ENCODE results near the gene MOCS1. TPM values are rescaled to one million over a fixed set of nuclear protein-coding genes. Genes with fewer than 3 reads are reported as not detected.

MOCS1 gene
- total RNA-seq, 2 experiments from 2014 or later: 6.2 to 6.4 TPM

DNA sequence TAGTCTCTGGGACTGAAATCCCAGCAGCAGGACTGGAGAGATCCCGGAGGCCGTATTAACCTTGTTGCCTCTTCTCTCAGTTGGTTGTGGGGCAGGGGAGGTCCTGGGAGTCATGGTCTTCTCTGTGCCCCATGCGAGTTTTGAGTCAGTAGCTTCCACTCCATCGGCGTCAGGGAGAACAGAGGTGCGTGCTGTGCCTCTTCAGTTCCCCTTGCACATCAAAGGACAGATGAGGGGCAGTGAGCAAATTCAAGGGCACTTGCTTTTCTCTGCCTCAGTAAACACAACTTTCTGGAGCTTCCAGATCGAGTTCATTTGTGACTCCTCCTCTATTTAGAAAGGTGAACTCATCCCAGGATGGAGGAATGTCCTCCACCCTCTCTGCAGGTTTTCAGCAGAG is 48.6 kb downstream of the MOCS1 start:
- Mint-ChIP-seq H3K4me1 (no peaks in the 10 kb centered on the region), H3K27ac (no peak overlapping the region), H3K36me3 (ENCODE audit: low read depth) (no peaks in the 10 kb centered on the region), H3K9me3 (ENCODE audit: low read depth) (no peaks in the 10 kb centered on the region), H3K4me3 (no peak overlapping the region), H3K27me3 (peaks cover 2% of the 10 kb centered on the region)
- intact Hi-C loops (cut with DNase I, micrococcal nuclease): no loop called here
- ChIA-PET CTCF (no interaction called here), POLR2A (no interaction called here)
- ATAC-seq (no peak), DNase-seq (no peak)

DNA sequence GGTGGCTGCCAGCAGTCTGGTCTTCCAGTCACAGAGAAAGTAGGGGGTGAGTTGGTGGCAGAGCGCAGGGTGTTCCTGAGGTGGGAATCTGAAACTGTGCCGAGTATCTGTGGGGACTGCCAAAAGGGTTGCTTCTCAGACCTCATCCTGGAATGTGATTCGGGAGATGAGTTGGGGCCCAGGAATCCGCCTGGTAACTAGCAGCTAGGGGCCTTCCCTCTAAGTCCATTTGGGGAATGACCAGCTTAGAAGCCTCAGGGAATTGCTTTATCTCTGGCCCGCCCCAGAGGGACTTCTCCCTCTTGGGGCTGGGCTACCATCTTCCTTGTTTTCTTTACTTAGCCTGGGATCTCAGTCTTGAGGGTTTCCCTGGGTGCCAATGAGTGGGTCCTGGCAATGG is 49.6 kb downstream of the MOCS1 start:
- ChIA-PET POLR2A (no interaction called here), CTCF (interaction anchor here (0.7 kb wide), 1 partner anchor 10 kb away, joined by 3 read pairs; no protein-coding TSS in a partner anchor)
- intact Hi-C loops (cut with DNase I, micrococcal nuclease): no loop called here
- Mint-ChIP-seq H3K9me3 (ENCODE audit: low read depth) (no peaks in the 10 kb centered on the region), H3K27me3 (peaks cover 2% of the 10 kb centered on the region), H3K36me3 (ENCODE audit: low read depth) (no peaks in the 10 kb centered on the region), H3K4me1 (no peaks in the 10 kb centered on the region), H3K27ac (no peak overlapping the region), H3K4me3 (no peak overlapping the region)
- ATAC-seq (no peak), DNase-seq (no peak)

DNA sequence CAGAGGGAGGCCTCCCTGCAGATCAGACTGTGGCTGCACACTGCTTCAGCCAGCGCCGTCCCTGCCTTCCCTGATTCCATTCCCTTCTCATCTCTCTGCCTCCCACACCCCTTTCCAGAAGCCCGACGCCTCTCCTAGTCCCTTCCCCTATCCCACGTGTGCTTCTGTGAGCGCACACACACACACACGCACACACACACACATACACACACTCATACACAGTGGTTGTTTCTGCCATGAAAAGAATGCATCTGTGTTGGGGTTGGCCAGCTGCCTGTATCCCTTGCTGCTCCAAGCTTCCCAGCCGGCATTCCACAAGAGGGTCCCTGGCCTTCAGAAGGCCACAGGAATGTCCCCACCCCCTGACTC is 51.7 kb downstream of the MOCS1 start:
- no peak for DNase-seq
- Mint-ChIP-seq H3K4me1 (no peaks in the 10 kb centered on the region), H3K27me3 (peaks cover 2% of the 10 kb centered on the region), H3K4me3 (no peak overlapping the region), H3K36me3 (ENCODE audit: low read depth) (no peaks in the 10 kb centered on the region), H3K9me3 (ENCODE audit: low read depth) (no peaks in the 10 kb centered on the region), H3K27ac (no peak overlapping the region)
- ChIA-PET POLR2A (no interaction called here), CTCF (no interaction called here)
- ATAC-seq: no peak
- intact Hi-C loops (cut with DNase I, micrococcal nuclease): no loop called here

DNA sequence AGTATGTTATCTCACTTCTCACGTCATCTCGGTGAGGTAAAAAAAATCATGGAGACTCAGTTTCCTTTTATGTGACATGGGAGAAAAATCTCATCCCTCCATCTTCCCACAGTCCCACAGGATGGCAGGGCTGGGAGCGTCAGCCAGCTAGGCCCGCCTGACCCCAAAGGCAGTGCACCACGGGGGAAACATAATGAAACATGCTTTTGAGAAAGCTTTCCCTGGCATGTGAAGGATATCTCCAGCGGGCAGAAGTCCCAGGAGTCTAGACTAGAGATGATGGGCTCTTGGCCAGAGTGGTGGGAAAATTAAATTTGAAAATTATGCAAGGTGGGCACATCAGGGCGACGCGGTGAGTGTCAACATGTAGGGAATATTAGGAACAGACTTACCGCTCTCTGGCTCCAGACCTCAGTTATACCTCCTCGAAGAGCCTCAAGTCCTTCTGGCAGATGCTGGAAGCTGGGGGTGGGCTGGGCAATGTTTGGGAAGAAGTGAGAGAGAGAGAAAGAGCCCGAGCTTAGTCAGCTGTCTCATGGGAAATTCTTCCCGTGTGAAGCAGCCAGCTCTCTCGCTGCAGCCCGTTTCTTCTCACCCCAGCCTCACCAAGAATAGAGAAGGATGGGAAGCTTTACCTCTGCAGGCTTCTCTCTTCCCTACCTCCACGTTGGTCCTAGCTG is 52.3 kb downstream of the MOCS1 start:
- ChIA-PET CTCF (no interaction called here), POLR2A (no interaction called here)
- ATAC-seq (no peak), DNase-seq (no peak)
- intact Hi-C loops (cut with DNase I, micrococcal nuclease): no loop called here
- Mint-ChIP-seq H3K4me1 (no peaks in the 10 kb centered on the region), H3K27me3 (peaks cover 2% of the 10 kb centered on the region), H3K4me3 (no peak overlapping the region), H3K27ac (no peak overlapping the region), H3K36me3 (ENCODE audit: low read depth) (no peaks in the 10 kb centered on the region), H3K9me3 (ENCODE audit: low read depth) (no peaks in the 10 kb centered on the region)

DNA sequence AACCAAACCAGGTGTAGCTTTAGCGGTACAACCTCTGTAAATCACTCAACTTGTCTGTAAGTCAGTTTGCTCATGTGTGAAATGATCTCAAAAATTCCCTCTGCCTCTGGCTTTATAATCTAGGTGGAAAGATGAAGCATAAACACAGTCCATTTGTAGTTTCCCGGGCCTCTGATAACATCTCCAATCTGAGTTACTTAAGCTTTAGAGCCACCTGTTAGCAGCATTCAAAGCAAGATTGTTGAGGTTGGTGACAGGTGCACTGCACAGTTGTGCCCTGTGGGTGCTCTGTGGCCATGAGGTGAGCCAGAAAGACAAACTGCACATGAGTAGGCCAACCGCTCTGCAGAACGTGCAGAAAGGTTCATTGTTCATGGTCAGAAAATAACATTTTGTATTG is 53.7 kb downstream of the MOCS1 start:
- ChIA-PET CTCF (interaction anchor here (0.6 to 1.5 kb wide), 3 partner anchors 9 to 15 kb away, joined by 4 to 6 read pairs (median 5); no protein-coding TSS in a partner anchor), POLR2A (no interaction called here)

DNA sequence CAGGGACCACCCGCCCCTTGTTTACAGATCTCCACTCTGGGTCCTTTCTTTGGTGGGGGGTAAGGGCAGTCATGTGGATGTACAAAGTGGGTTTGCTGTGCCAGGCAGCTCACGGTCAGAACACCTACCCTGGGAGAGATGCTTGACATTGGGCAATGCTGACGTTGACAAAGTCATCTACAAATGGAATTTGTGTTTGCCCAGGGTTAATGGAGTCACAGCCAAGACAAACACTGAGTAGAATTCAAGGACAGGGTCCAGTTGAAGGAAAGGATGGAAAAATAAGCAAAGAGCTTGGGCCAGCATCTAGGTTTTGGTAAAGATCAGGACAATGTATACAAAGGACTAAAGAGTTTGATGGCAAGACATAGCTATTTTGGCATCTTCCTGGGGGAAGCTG is 54.7 kb downstream of the MOCS1 start:
- H3K4me1 Mint-ChIP-seq: no peaks in the 10 kb centered on the region
- CTCF ChIA-PET: interaction anchor here (1.5 kb wide), 2 partner anchors 14 to 16 kb away, joined by 5 to 6 read pairs; no protein-coding TSS in a partner anchor
- intact Hi-C loops (cut with DNase I, micrococcal nuclease): no loop called here
- ATAC-seq (no peak), DNase-seq (no peak)
- H3K9me3 Mint-ChIP-seq (ENCODE audit: low read depth): no peaks in the 10 kb centered on the region
- peaks cover 2% of the 10 kb centered on the region for H3K27me3 Mint-ChIP-seq
- POLR2A ChIA-PET: no interaction called here
- H3K4me3 Mint-ChIP-seq: no peak overlapping the region
- H3K27ac Mint-ChIP-seq: no peak overlapping the region
- H3K36me3 Mint-ChIP-seq (ENCODE audit: low read depth): no peaks in the 10 kb centered on the region

More for the DNA sequence above, 53.7 kb downstream of the MOCS1 start:
- Mint-ChIP-seq H3K9me3 (ENCODE audit: low read depth) (no peaks in the 10 kb centered on the region), H3K4me3 (no peak overlapping the region), H3K27me3 (peaks cover 2% of the 10 kb centered on the region), H3K36me3 (ENCODE audit: low read depth) (no peaks in the 10 kb centered on the region), H3K27ac (no peak overlapping the region), H3K4me1 (no peaks in the 10 kb centered on the region)
- intact Hi-C loops (cut with DNase I, micrococcal nuclease): no loop called here
- DNase-seq (no peak), ATAC-seq (no peak)

DNA sequence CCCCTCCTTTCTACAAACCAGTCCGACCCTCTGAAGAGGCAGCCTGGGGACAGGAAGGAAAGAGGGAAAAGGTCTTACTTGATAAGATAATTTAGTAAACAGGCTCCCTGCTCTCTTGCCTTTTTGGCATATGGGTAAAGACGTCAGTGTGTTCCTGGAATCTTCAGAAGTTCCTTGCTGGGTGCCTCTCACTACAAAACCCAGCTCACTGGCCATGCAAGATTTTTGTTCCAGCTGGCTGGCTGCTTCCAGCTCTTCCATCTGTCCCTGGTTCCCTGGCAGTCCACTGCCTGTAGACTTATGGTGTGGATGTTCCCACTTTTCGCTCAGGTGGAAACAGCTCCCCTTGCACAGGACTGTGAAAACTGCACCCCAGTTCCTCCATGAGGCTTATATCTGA is 57.4 kb downstream of the MOCS1 start:
- no peak overlapping the region for H3K4me3 Mint-ChIP-seq
- POLR2A ChIA-PET: no interaction called here
- H3K27ac Mint-ChIP-seq: no peak overlapping the region
- no peak for ATAC-seq
- H3K4me1 Mint-ChIP-seq: no peaks in the 10 kb centered on the region
- H3K27me3 Mint-ChIP-seq: no peaks in the 10 kb centered on the region
- H3K9me3 Mint-ChIP-seq (ENCODE audit: low read depth): no peaks in the 10 kb centered on the region
- H3K36me3 Mint-ChIP-seq (ENCODE audit: low read depth): no peaks in the 10 kb centered on the region
- no peak for DNase-seq
- CTCF ChIA-PET: no interaction called here
- intact Hi-C loops (cut with DNase I, micrococcal nuclease): no loop called here

DNA sequence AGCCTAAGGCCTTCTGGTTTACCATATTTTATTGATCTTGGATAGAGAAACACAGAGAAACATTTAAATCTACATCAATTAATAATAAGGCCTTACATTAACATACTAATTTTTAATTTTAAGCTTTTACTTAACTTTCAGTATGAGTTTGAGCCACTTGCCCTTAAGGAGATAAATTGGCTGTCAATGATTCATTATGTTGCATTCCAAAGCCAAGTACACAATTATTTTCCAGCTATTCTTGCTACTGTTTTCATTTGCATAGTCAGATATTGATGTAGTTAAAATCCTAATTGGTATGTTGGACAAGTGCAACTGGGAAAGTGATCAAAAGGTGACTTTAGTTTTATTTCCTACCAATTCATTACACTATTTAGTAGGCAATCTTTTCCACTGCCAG is 58.2 kb downstream of the MOCS1 start:
- H3K4me1 Mint-ChIP-seq: no peaks in the 10 kb centered on the region
- POLR2A ChIA-PET: interaction anchor here (0.6 kb wide), 1 partner anchor 545 kb away, joined by 3 read pairs; no protein-coding TSS in a partner anchor
- DNase-seq (no peak), ATAC-seq (no peak)
- H3K27me3 Mint-ChIP-seq: no peaks in the 10 kb centered on the region
- no peaks in the 10 kb centered on the region for H3K36me3 Mint-ChIP-seq (ENCODE audit: low read depth)
- intact Hi-C loops (cut with DNase I, micrococcal nuclease): no loop called here
- H3K9me3 Mint-ChIP-seq (ENCODE audit: low read depth): no peaks in the 10 kb centered on the region
- no peak overlapping the region for H3K27ac Mint-ChIP-seq
- no peak overlapping the region for H3K4me3 Mint-ChIP-seq
- CTCF ChIA-PET: interaction anchor here (0.7 kb wide), 1 partner anchor 10 kb away, joined by 3 read pairs; no protein-coding TSS in a partner anchor

DNA sequence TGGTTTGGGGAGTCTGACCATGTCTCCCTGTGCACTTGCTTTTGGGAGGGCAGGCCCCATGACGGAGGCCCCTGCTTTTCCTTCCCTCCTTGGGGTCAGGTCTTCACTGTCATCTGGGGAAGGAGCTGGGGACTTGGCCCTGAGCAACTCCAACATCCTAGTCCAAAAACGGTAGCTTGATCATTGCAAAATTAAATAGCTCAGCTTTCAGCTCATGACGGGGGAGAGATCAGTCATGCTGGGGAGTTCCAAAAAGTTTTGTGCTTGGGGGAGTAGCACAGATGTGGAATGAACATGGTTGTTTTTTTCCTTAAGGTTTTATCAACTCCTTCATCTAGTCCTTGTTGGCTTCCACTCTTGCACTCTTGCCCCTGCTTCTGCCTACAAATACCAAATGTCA is 60.8 kb downstream of the MOCS1 start:
- no peaks in the 10 kb centered on the region for H3K36me3 Mint-ChIP-seq (ENCODE audit: low read depth)
- H3K27ac Mint-ChIP-seq: no peak overlapping the region
- no peaks in the 10 kb centered on the region for H3K9me3 Mint-ChIP-seq (ENCODE audit: low read depth)
- intact Hi-C loops (cut with DNase I, micrococcal nuclease): no loop called here
- ChIA-PET POLR2A (no interaction called here), CTCF (interaction anchor here (0.7 kb wide), 1 partner anchor 147 kb away, joined by 3 read pairs; no protein-coding TSS in a partner anchor)
- ATAC-seq (no peak), DNase-seq (no peak)
- no peak overlapping the region for H3K4me3 Mint-ChIP-seq
- no peaks in the 10 kb centered on the region for H3K27me3 Mint-ChIP-seq
- no peaks in the 10 kb centered on the region for H3K4me1 Mint-ChIP-seq

DNA sequence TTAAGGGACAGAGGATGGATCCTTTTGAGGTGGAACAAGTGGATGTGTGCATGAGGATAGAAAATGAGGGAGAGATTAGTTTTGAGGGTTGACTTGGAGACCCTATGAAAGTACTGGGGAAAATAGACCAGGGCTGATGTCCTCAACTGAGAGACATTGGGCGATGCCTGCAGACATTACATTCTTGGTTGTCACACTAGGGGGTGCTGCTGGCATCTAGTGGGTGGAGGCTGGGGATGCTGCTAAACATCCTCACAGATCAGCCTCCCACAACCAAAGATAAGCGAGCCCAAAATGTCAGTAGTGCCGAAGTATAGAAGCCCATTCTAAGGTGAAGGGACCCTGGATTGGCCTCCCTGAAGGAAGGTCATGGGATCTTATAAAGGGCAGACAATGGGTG is 63.3 kb downstream of the MOCS1 start:
- no peaks in the 10 kb centered on the region for H3K27me3 Mint-ChIP-seq
- H3K9me3 Mint-ChIP-seq (ENCODE audit: low read depth): no peaks in the 10 kb centered on the region
- no peak overlapping the region for H3K27ac Mint-ChIP-seq
- H3K4me3 Mint-ChIP-seq: no peak overlapping the region
- ChIA-PET CTCF (interaction anchor here (0.7 kb wide), 1 partner anchor 80 kb away, joined by 3 read pairs; no protein-coding TSS in a partner anchor), POLR2A (no interaction called here)
- no peak for ATAC-seq
- DNase-seq: peak; percentile 24
- no peaks in the 10 kb centered on the region for H3K4me1 Mint-ChIP-seq
- H3K36me3 Mint-ChIP-seq (ENCODE audit: low read depth): no peaks in the 10 kb centered on the region
- intact Hi-C loops (cut with DNase I, micrococcal nuclease): no loop called here

DNA sequence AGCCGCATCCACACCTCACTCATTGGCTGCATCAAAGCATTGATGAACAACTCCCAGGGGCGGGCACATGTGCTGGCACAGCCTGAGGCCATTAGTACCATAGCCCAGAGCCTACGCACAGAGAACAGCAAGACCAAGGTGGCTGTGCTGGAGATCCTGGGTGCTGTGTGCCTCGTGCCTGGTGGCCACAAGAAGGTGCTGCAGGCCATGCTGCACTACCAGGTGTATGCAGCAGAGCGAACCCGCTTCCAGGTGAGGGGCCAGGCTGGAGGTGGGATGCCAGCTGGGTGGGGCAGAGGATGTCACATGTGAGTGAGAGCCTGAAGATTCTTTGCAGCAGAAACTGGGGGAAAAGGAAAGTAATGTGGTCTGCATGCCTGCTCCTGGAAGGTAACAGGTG is 66.7 kb downstream of the MOCS1 start:
- no peaks in the 10 kb centered on the region for H3K9me3 Mint-ChIP-seq (ENCODE audit: low read depth)
- no peaks in the 10 kb centered on the region for H3K4me1 Mint-ChIP-seq
- CTCF ChIA-PET: interaction anchor here (1.1 to 3.9 kb wide), 2 partner anchors 13 to 26 kb away, joined by 3 to 30 read pairs; no protein-coding TSS in a partner anchor
- no peak for ATAC-seq
- no peaks in the 10 kb centered on the region for H3K36me3 Mint-ChIP-seq (ENCODE audit: low read depth)
- intact Hi-C loops (cut with DNase I, micrococcal nuclease): loop anchor here (2.0 to 10.0 kb wide), 3 partner anchors 441 to 523 kb away; no protein-coding TSS in a partner anchor
- no peak overlapping the region for H3K4me3 Mint-ChIP-seq
- peaks cover 4% of the 10 kb centered on the region for H3K27me3 Mint-ChIP-seq
- POLR2A ChIA-PET: no interaction called here
- no peak overlapping the region for H3K27ac Mint-ChIP-seq
- peak; percentile 7 for DNase-seq

Data from activated CD4-positive, alpha-beta T cell treated with anti-CD3 and anti-CD28 coated beads for 36 hours (primary cell).